GM19023 (cell line): Measurements from ENCODE around the gene HLCS.

Source experiments
- ATAC-seq: cut with Tn5 transposase; IDR thresholded peaks from one replicate; pipeline ENCODE4 v1.9.1; 2021; ENCODE audit warnings: mild to moderate bottlenecking, moderate library complexity; ENCODE audit not compliant: unreplicated experiment

Gene HLCS

DNA sequence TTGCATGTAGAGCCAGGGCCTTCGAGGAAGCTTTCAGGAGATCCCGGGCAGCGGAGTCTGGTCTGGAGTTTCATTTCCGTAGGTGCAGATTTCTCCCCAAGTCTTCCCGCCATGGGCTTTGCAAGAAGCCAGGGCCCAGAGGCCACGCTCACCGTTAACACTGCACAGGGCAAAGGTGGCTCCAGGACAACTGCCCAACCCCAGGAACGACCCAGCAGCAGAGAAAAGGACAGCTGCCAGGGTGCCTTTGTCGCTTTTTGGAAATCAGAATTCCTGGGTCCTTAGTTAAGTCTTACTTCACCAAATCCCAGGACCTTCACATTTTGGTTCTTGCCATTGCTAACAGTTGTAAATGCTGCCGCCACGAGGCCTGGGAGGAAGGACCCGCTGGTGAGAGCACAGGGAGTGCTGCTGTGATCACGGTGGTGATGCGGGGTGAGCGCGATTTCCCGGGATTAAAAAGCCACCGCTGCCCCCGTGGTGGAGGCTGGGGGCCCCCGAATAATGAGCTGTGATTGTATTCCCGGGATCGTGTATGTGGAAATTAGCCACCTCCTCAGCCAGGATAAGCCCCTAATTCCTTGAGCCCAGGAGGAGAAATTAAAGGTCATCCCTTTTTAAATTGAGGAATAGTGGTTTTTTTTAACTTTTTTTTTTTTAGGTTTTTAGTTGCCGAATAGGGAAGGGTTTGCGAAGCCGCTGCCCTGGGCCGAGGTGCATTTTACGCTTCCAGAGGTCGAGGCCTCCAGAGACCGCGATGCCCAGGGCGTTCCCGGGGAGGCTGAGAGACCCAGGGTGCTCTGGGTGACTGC, 259.3 kb downstream of the HLCS start:
- ATAC-seq, result no peak

- ATAC-seq, result no peak
Measured at GRCh38 chr21:36706482-36706852, 260.0 kb downstream of the HLCS start.

DNA sequence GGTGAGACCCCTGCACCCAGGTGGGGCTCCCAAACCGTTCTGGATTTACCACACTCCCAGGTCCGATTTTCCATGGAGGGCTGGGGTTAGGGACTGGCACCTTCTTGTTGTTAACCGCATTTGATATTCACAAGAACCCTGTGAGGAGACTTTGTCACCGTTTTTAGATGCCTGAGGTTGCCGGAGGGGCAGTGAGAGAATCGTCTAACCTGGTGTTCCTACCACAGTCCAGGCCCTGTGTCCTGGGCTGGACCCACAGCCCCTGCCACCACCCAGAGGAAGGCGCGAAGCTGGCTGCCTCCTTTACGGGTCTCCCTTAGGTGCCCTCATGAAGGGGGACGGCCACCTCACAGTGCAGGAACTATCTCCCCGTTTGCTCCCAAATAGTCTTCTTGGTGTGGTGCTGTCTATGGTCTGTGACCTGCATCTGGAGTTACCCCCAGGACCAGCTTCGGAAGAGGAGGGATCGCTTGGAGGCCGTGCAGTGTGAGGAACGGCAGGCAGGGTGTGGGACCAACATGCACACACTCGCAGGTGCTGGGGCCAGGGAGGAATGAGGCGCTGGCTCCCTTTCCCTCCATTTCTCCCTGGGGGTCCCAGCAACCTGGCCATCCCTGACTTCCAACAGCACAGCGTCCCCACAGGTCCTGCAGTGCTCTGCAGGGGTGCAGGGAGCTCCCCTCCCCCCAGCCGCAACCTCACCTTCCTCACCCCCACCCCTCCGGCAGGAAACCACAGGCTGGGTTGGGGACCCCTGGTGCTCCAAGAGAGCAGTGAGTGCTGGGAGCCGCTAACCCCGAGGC, 260.6 kb downstream of the HLCS start:
- ATAC-seq, result no peak

DNA sequence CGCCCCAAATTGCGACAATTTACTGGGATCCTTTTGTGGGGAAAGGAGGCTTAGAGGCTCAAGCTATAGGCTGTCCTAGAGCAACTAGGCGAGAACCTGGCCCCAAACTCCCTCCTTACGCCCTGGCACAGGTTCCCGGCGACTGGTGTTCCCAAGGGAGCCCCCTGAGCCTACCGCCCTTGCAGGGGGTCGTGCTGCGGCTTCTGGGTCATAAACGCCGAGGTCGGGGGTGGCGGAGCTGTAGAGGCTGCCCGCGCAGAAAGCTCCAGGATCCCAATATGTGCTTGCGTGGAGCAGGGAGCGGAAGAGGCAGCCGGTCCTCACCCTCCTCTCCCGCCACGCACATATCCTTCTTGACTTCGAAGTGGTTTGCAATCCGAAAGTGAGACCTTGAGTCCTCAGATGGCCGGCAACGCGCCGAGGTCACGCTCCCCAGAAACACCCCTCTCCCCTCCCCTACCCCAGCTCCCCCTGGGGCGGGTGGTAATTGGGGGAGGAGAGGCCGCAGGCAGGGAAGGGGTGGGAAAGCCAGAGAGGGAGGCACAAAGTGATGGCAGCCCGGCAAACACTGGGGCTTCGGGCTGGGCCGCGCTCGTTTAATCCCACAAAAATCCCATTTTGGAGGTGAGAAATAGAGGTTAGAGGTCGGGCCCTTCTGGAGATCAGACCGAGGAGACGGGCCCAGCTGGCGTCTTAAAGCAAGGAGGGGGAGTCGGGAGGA, 261.4 kb downstream of the HLCS start:
- ATAC-seq, result no peak

- ATAC-seq, result no peak
Measured at GRCh38 chr21:36704281-36704957, 262.1 kb downstream of the HLCS start.

GRCh38 chr21:36703626-36704280, 262.7 kb downstream of the HLCS start:
- no peak for ATAC-seq

DNA sequence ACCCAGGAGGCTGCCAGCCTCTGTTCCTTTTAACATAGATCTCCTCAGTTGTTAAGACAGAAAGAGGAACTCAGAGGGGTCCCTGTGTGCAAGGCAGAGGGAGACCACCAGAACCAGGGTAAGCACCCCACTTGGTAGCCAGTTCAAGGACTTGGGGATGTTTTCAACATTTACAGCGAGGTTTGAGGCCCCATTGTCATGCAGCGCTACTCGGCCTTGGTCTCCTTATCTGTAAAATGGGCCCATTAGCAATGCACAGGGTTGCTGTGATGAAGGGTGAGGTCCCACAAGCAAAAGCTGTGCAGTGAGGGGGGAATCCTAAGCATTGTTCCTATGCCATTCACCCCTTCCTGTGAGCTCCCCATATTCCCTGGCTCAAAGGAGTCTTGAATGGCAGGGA, 263.3 kb downstream of the HLCS start:
- no peak for ATAC-seq

- ATAC-seq, result no peak
Measured at GRCh38 chr21:36702622-36702968, 263.9 kb downstream of the HLCS start.

GRCh38 chr21:36701756-36702621, 264.5 kb downstream of the HLCS start:
- no peak for ATAC-seq

DNA sequence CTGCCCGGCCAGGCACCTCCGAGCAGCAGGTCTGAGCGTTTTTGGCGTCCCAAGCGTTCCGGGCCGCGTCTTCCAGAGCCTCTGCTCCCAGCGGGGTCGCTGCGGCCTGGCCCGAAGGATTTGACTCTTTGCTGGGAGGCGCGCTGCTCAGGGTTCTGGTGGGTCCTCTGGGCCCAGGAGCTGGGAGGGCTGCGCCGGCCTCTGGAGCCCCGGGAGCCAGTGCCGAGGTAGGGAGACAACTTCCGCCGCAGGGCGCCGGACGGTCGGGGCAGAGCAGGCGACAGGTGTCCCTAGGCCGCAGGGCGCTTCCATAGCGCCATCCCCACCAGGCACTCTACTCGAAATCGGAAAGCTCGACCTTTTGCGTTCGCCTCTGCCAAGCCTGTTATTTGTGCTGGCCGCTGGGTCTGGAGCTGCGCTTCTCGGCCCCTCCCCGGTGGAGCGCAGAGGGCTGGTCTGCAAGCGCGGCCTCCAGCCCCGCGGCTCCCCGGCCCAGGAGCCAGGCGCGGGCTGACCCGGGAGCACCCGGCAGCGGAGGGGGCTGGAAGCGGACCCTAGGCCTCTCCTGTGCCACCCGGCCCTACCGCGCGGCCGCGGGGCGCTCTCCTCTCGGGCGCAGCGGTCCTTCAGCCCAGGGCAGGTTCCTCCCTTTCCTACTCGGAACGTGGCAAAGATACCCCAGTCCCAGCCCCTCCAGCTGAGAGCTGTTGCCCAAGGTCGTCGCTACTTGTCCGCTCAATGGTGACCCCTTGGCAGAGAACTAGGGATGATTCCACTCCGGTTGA, 265.3 kb downstream of the HLCS start:
- ATAC-seq, result no peak
